ENCODE measurements around the gene BHLHA15.

The BHLHA15 gene

DNA sequence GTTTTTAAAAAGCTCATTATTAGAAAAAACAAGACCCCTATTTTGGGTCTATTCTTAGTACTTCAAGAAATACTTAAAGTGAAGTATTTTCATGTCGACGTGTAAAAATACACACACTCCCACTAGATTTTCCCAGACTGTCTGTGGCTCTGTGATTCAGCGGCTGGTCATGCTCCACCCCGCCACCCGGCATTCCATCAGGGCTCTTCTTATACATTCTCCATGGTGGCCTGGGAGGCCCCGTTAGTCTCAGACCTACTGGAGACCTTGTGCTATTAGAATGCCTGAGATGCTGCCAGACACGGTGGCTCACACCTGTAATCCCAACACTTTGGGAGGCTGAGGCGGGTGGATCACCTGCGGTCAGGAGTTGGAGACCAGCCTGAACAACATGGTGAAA lies 27.7 kb downstream of the BHLHA15 start:
- TF ChIP-seq SPI1 (IDR thresholded peaks at IDR 0.05; ENCODE audit: borderline replicate concordance, low read depth), result no peak
- no peak for TF ChIP-seq GABPA (IDR thresholded peaks at IDR 0.05; ENCODE audit: low read depth)
- Histone ChIP-seq H3K27me3 (ENCODE audit: insufficient read depth, poor library complexity, severe bottlenecking) (no peaks in the 10 kb centered on the region), H3K4me3 (replicated peaks; ENCODE audit: insufficient read depth, low read length) (no peak overlapping the region), H3K27ac (replicated peaks) (no peak overlapping the region)
- no peak for DNase-seq (ENCODE audit: low read depth in 1 of 2, low spot score in 1 of 2)

DNA sequence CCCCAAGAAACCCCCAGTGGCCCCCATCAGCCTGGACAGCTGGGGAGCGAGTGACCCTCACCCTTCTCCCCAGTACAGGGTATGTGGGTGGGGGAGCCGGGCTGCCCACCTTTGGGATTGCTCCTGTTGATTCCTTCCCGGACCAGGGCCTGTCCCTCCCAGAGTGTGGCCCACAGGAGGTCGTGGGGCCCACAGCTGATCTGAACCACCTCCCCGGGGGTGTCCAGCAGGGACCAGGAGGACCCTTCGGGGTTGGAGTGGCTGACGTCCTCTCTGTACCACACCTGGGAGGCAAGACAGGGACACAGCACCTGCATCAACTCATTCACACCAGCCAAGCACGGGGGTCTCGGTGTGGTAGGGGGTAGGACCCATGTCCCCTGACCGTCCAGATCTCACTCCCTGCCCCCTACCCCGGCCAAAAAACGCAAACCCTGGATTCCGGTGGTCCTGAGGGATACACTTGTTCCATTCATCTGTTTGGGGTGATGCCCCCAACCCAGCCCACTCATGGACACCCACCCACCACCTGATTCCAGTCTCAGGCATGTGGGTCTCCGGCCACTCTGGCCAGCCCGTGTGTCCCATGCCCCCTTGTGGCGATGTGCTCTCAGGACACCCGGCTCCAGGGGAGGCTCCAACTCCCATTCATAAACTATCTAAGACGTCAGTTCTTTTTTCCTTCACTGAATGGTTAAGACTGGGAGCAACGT lies 29.9 kb downstream of the BHLHA15 start:
- no peak for TF ChIP-seq GABPA (IDR thresholded peaks at IDR 0.05; ENCODE audit: low read depth)
- TF ChIP-seq, protein P1, sequence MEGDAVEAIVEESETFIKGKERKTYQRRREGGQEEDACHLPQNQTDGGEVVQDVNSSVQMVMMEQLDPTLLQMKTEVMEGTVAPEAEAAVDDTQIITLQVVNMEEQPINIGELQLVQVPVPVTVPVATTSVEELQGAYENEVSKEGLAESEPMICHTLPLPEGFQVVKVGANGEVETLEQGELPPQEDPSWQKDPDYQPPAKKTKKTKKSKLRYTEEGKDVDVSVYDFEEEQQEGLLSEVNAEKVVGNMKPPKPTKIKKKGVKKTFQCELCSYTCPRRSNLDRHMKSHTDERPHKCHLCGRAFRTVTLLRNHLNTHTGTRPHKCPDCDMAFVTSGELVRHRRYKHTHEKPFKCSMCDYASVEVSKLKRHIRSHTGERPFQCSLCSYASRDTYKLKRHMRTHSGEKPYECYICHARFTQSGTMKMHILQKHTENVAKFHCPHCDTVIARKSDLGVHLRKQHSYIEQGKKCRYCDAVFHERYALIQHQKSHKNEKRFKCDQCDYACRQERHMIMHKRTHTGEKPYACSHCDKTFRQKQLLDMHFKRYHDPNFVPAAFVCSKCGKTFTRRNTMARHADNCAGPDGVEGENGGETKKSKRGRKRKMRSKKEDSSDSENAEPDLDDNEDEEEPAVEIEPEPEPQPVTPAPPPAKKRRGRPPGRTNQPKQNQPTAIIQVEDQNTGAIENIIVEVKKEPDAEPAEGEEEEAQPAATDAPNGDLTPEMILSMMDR (IDR thresholded peaks at IDR 0.05; ENCODE audit: insufficient read depth, low read length), result peak; percentile 69
- TF ChIP-seq, protein P2, sequence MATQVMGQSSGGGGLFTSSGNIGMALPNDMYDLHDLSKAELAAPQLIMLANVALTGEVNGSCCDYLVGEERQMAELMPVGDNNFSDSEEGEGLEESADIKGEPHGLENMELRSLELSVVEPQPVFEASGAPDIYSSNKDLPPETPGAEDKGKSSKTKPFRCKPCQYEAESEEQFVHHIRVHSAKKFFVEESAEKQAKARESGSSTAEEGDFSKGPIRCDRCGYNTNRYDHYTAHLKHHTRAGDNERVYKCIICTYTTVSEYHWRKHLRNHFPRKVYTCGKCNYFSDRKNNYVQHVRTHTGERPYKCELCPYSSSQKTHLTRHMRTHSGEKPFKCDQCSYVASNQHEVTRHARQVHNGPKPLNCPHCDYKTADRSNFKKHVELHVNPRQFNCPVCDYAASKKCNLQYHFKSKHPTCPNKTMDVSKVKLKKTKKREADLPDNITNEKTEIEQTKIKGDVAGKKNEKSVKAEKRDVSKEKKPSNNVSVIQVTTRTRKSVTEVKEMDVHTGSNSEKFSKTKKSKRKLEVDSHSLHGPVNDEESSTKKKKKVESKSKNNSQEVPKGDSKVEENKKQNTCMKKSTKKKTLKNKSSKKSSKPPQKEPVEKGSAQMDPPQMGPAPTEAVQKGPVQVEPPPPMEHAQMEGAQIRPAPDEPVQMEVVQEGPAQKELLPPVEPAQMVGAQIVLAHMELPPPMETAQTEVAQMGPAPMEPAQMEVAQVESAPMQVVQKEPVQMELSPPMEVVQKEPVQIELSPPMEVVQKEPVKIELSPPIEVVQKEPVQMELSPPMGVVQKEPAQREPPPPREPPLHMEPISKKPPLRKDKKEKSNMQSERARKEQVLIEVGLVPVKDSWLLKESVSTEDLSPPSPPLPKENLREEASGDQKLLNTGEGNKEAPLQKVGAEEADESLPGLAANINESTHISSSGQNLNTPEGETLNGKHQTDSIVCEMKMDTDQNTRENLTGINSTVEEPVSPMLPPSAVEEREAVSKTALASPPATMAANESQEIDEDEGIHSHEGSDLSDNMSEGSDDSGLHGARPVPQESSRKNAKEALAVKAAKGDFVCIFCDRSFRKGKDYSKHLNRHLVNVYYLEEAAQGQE (IDR thresholded peaks at IDR 0.05; ENCODE audit: insufficient replicate concordance, low read depth), result no peak
- no peak for TF ChIP-seq POLR2AphosphoS5 (IDR thresholded peaks at IDR 0.05; ENCODE audit: low read depth)
- no peak for TF ChIP-seq SPI1 (IDR thresholded peaks at IDR 0.05; ENCODE audit: borderline replicate concordance, low read depth)
- Histone ChIP-seq H3K27me3 (ENCODE audit: insufficient read depth, poor library complexity, severe bottlenecking) (no peaks in the 10 kb centered on the region), H3K27ac (replicated peaks) (no peak overlapping the region), H3K4me3 (replicated peaks; ENCODE audit: insufficient read depth, low read length) (no peak overlapping the region)
- DNase-seq (ENCODE audit: low read depth in 1 of 2, low spot score in 1 of 2), result peak in 1 of 2 experiments; percentile 35

DNA sequence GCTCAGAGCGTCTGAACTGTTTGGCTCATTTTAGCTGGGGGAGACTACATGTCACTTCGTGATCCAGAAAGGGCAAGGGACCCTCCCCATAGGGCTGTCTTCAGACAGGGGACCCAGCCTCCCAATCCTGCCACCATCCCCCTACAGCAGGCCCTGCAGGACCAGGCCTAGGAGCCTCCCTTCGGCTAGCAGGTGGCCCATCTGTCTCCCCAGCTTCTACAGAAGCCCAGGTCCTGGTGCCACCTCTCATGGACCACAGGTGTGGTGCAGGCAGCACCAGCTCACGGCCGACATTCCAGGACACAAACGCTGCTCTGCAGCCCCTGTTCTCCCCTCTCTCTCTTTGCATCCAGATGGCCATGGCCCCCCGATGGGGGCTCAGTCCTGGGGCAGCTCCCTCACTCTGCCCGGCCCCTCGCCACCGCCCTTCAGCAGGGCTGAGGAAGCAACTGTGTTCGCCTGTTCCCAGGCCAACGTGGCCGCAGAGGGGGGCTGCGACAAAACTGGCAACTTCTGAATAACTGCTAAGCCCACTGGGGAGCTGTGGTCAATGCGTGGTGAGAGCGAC lies 30.5 kb downstream of the BHLHA15 start:
- Histone ChIP-seq H3K27me3 (ENCODE audit: insufficient read depth, poor library complexity, severe bottlenecking) (no peaks in the 10 kb centered on the region), H3K27ac (replicated peaks) (no peak overlapping the region), H3K4me3 (replicated peaks; ENCODE audit: insufficient read depth, low read length) (no peak overlapping the region)
- DNase-seq (ENCODE audit: low read depth in 1 of 2, low spot score in 1 of 2), result no peak
- TF ChIP-seq SPI1 (IDR thresholded peaks at IDR 0.05; ENCODE audit: borderline replicate concordance, low read depth) (no peak), POLR2AphosphoS5 (IDR thresholded peaks at IDR 0.05; ENCODE audit: low read depth) (no peak)
- TF ChIP-seq, protein P2 (IDR thresholded peaks at IDR 0.05; ENCODE audit: insufficient replicate concordance, low read depth), result no peak
- TF ChIP-seq, protein P1 (IDR thresholded peaks at IDR 0.05; ENCODE audit: insufficient read depth, low read length), result no peak

DNA sequence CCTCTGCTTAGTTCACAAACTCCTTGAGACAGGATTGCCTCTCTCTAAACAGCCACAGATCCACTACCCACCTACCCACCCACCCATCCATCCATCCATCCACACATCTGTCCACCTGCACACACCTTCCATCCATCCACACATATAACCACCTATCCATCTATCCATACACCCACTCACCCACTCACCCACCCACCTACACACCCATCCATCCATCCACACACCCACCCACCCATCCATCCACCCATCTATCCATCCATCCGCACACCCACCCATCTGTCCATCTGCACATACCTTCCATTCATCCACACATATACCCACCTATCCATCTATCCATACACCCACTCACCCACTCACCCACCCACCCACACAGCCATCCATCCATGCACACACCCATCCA lies 31.1 kb downstream of the BHLHA15 start:
- DNase-seq (ENCODE audit: low read depth in 1 of 2, low spot score in 1 of 2), result no peak
- H3K27me3 ChIP-seq (ENCODE audit: insufficient read depth, poor library complexity, severe bottlenecking), result no peaks in the 10 kb centered on the region
- TF ChIP-seq POLR2AphosphoS5 (IDR thresholded peaks at IDR 0.05; ENCODE audit: low read depth) (no peak), GABPA (IDR thresholded peaks at IDR 0.05; ENCODE audit: low read depth) (no peak), SPI1 (IDR thresholded peaks at IDR 0.05; ENCODE audit: borderline replicate concordance, low read depth) (no peak)
- TF ChIP-seq, protein P2 (IDR thresholded peaks at IDR 0.05; ENCODE audit: insufficient replicate concordance, low read depth), result no peak
- TF ChIP-seq, protein P1 (IDR thresholded peaks at IDR 0.05; ENCODE audit: insufficient read depth, low read length), result no peak
- H3K4me3 ChIP-seq (replicated peaks; ENCODE audit: insufficient read depth, low read length), result no peak overlapping the region
- H3K27ac ChIP-seq (replicated peaks), result no peak overlapping the region

All from HL-60 (cell line).